ENCODE data around the gene RAB11A. TPM values are rescaled to one million over a fixed set of nuclear protein-coding genes. Genes with fewer than 3 reads are reported as not detected.

The RAB11A gene
- total RNA-seq, 1 experiment from 2014 or later: 231 TPM

Other genes starting within 250 kb of the RAB11A start
- gene SLC24A1, start 247.6 kb upstream of the RAB11A start, total RNA-seq (2014; rRNA removed; shearing (Covaris generic); ENCODE audit: low replicate concordance): 7.8 and 15.7 TPM in 2 replicates
- 4.5 and 5.9 TPM in 2 replicates for gene DENND4A, start 77.2 kb upstream of the RAB11A start, total RNA-seq (2014; rRNA removed; shearing (Covaris generic); ENCODE audit: low replicate concordance)